ENCODE results near the gene MEGF9. TPM values are rescaled to one million over a fixed set of nuclear protein-coding genes. Genes with fewer than 3 reads are reported as not detected.

MEGF9 gene
- total RNA-seq, 2 donors from 2014 or later = 5.0 to 10.7 TPM

DNA sequence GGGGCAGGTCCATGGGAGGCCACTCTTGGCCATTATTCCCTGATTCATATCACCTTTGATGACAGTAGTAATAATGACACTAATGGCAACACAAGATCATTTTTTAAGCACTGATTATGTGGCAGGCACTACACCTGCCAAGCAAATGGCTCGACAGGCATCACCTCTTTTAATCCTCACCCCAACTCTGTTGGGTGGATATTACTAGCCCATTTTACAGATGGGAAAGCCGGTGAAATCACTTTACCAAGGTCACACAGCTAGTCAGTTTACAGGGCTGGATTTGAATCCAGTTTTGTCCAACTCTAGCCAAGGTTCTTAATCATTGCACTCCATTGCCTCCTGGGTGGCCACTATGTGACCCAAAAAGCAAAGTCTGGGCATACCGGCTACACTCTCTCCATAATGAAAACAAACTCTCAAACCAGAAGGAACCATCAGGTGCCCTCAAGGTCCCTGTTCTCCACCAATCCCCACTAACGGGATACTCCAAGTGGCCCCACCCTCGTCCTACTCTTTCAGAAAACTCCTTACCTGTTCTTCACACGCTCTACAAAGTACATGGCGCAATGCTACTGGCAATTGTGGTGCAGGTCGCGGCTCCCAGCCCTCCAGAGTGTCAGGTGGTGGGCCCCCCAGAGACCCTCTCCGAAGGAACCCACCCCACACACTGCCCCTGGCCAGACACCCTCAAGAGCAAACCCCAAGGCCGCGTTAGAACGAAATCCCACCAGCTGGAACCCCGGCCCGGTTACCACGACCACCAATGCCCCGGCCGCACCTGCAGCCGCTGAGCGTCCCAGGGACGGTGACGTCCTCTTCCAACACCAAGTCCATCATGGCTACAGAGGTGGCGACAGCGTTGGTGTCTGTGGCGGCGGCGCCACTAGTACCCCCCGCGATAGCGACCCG, 134.9 kb downstream of the MEGF9 start:
- H3K9ac ChIP-seq (ENCODE audit: extremely low read depth, low read length, poor library complexity, severe bottlenecking) = peak overlapping the region; percentile 87
- Mint-ChIP-seq H3K27ac (peak overlapping the region; percentile 100), H3K4me1 (peaks cover 10% of the 10 kb centered on the region), H3K9me3 (no peaks in the 10 kb centered on the region), H3K4me3 (peak overlapping the region; percentile 98), H3K36me3 (ENCODE audit: low read depth) (peaks cover 6% of the 10 kb centered on the region), H3K27me3 (ENCODE audit: insufficient read depth) (no peaks in the 10 kb centered on the region)
- no peaks in the 10 kb centered on the region for H3K9me3 ChIP-seq (ENCODE audit: control insufficient read depth, low read length)
- peaks cover 8% of the 10 kb centered on the region for H3K36me3 ChIP-seq (ENCODE audit: control insufficient read depth, insufficient read depth, low read length)
- H3K4me3 ChIP-seq (ENCODE audit: low read length) = peak overlapping the region; percentile 96
- no peak for TF ChIP-seq CTCF (conservative IDR thresholded peaks at IDR 0.05)
- H3K4me1 ChIP-seq (ENCODE audit: control insufficient read depth, insufficient read depth, low read length) = peaks cover 6% of the 10 kb centered on the region
- peak overlapping the region; percentile 20 for H3K27ac ChIP-seq (ENCODE audit: low read depth, low read length)
- H3K27me3 ChIP-seq (ENCODE audit: control insufficient read depth, insufficient read depth, low read length, poor library complexity, severe bottlenecking) = no peaks in the 10 kb centered on the region
- 7 to 16% methylated on average over 13 to 31 of the region's 31 CpGs for WGBS, 2 experiments (ENCODE audit: insufficient coverage in 1 of 2, insufficient read length in 1 of 2)
- no peak for DNase-seq

GRCh38 chr9:120574473-120574872, 139.8 kb downstream of the MEGF9 start:
- H3K27ac ChIP-seq (ENCODE audit: low read depth, low read length) = no peak overlapping the region
- Mint-ChIP-seq H3K4me1 (peaks cover 19% of the 10 kb centered on the region), H3K27me3 (ENCODE audit: insufficient read depth) (no peaks in the 10 kb centered on the region), H3K36me3 (ENCODE audit: low read depth) (peaks cover 21% of the 10 kb centered on the region), H3K9me3 (no peaks in the 10 kb centered on the region), H3K27ac (no peak overlapping the region), H3K4me3 (no peak overlapping the region)
- no peaks in the 10 kb centered on the region for H3K27me3 ChIP-seq (ENCODE audit: control insufficient read depth, insufficient read depth, low read length, poor library complexity, severe bottlenecking)
- WGBS, 2 experiments (ENCODE audit: insufficient coverage in 1 of 2, insufficient read length in 1 of 2) = 91% methylated on average over 2 of the region's 2 CpGs; no CpG with 5 or more reads in 1 of the 2 experiments
- no peak for DNase-seq
- H3K4me1 ChIP-seq (ENCODE audit: control insufficient read depth, insufficient read depth, low read length) = peaks cover 6% of the 10 kb centered on the region
- peaks cover 31% of the 10 kb centered on the region for H3K36me3 ChIP-seq (ENCODE audit: control insufficient read depth, insufficient read depth, low read length)
- no peaks in the 10 kb centered on the region for H3K9me3 ChIP-seq (ENCODE audit: control insufficient read depth, low read length)
- TF ChIP-seq CTCF (conservative IDR thresholded peaks at IDR 0.05) = no peak
- H3K4me3 ChIP-seq (ENCODE audit: low read length) = no peak overlapping the region
- no peak overlapping the region for H3K9ac ChIP-seq (ENCODE audit: extremely low read depth, low read length, poor library complexity, severe bottlenecking)

GRCh38 chr9:120572472-120572871, 141.8 kb downstream of the MEGF9 start:
- H3K9me3 ChIP-seq (ENCODE audit: control insufficient read depth, low read length) = no peaks in the 10 kb centered on the region
- H3K4me1 ChIP-seq (ENCODE audit: control insufficient read depth, insufficient read depth, low read length) = no peaks in the 10 kb centered on the region
- no peak overlapping the region for H3K4me3 Mint-ChIP-seq
- H3K27ac ChIP-seq (ENCODE audit: low read depth, low read length) = no peak overlapping the region
- no peak for DNase-seq
- H3K9ac ChIP-seq (ENCODE audit: extremely low read depth, low read length, poor library complexity, severe bottlenecking) = no peak overlapping the region
- peaks cover 15% of the 10 kb centered on the region for H3K4me1 Mint-ChIP-seq
- peaks cover 37% of the 10 kb centered on the region for H3K36me3 Mint-ChIP-seq (ENCODE audit: low read depth)
- H3K27me3 Mint-ChIP-seq (ENCODE audit: insufficient read depth) = no peaks in the 10 kb centered on the region
- H3K9me3 Mint-ChIP-seq = no peaks in the 10 kb centered on the region
- no peak overlapping the region for H3K4me3 ChIP-seq (ENCODE audit: low read length)
- TF ChIP-seq CTCF (conservative IDR thresholded peaks at IDR 0.05) = no peak
- 88 to 100% methylated on average over 1 of the region's 1 CpG for WGBS, 2 experiments (ENCODE audit: insufficient coverage in 1 of 2, insufficient read length in 1 of 2)
- H3K27ac Mint-ChIP-seq = no peak overlapping the region
- H3K36me3 ChIP-seq (ENCODE audit: control insufficient read depth, insufficient read depth, low read length) = peaks cover 50% of the 10 kb centered on the region
- H3K27me3 ChIP-seq (ENCODE audit: control insufficient read depth, insufficient read depth, low read length, poor library complexity, severe bottlenecking) = no peaks in the 10 kb centered on the region
